Osteoblast (primary cell): ENCODE results near the gene RFK. TPM values are rescaled to one million over a fixed set of nuclear protein-coding genes. Genes with fewer than 3 reads are reported as not detected.

ENCODE experiments used
- DNase-seq: peaks from one replicate; pipeline ENCODE4 v3.0.0; 2011; ENCODE audit warnings: low spot score, mixed read lengths; ENCODE audit not compliant: insufficient read length; ENCODE audit errors: missing footprints
- H2AFZ ChIP-seq: 2 replicates; pipeline ENCODE4 v1.6.0; 2011; ENCODE audit warnings: mild to moderate bottlenecking, low read length
- H3K27ac ChIP-seq: 2 replicates; pipeline ENCODE4 v1.5.1; 2011; ENCODE audit warnings: mild to moderate bottlenecking, low read depth, low read length, moderate library complexity
- H3K27me3 ChIP-seq: 2 replicates; pipeline ENCODE4 v1.6.0; 2012; ENCODE audit warnings: mild to moderate bottlenecking, control low read depth, inconsistent platforms, low read length, moderate library complexity; ENCODE audit not compliant: insufficient read depth
- H3K36me3 ChIP-seq: 2 replicates; pipeline ENCODE4 v1.5.1; 2011; ENCODE audit warnings: mild to moderate bottlenecking, low read length, control low read depth, moderate library complexity; ENCODE audit not compliant: insufficient read depth
- H3K4me1 ChIP-seq: 2 replicates; pipeline ENCODE4 v1.5.1; 2011; ENCODE audit warnings: mild to moderate bottlenecking, low read length, control low read depth, moderate library complexity; ENCODE audit not compliant: insufficient read depth
- H3K4me2 ChIP-seq: 2 replicates; pipeline ENCODE4 v1.6.0; 2011; ENCODE audit warnings: mild to moderate bottlenecking, low read length; ENCODE audit not compliant: insufficient read depth
- H3K4me3 ChIP-seq: fragments of 200-600 bp; sonication (generic); 3 replicates; pipeline ENCODE4 v1.5.1; 2012; ENCODE audit warnings: mild to moderate bottlenecking, low read length, inconsistent platforms; ENCODE audit not compliant: insufficient read depth
- H3K79me2 ChIP-seq: 2 replicates; pipeline ENCODE4 v1.6.0; 2012; ENCODE audit warnings: mild to moderate bottlenecking, low read length, control low read depth, inconsistent platforms; ENCODE audit not compliant: insufficient read depth
- H3K9me3 ChIP-seq: 2 replicates; pipeline ENCODE4 v1.5.1; 2011; ENCODE audit warnings: low read depth, low read length, control low read depth
- H4K20me1 ChIP-seq: 2 replicates; pipeline ENCODE4 v1.6.0; 2012; ENCODE audit warnings: mild to moderate bottlenecking, low read length, control low read depth; ENCODE audit not compliant: insufficient read depth
- CTCF ChIP-seq: IDR thresholded peaks from 2 replicates; pipeline ENCODE4 v1.5.1; 2011; ENCODE audit warnings: mild to moderate bottlenecking, low read depth, low read length, moderate library complexity; ENCODE audit errors: extremely low read depth
- total RNA-seq: library from RNA; depleted of rRNA; stranded (reverse); fragments of >200 nt; gene quantifications from 2 replicates; pipeline ENCODE4 v1.2.3, GENCODE V29; 2012

The RFK gene
- total RNA-seq, 1 donor = 25.0 TPM

DNA sequence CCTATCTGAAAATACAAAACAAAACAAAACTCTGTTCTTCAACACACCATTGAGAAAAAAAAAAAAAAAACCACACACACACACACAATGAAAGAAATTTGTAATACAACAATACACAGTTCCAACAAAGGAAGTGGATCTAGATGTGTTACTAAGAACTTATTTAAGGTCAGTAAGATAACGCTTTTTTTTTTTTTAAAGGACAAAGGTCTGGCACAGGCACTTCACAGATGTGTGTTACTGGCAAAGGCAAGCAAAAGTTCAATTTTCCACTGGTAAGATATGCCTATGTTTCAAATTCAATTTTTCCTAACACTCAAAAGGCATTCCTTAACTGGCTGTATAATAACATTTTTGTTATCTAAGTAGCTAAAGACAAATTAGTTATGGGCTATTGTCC, 3.6 kb downstream of the RFK start:
- H4K20me1 ChIP-seq = no peaks in the 10 kb centered on the region
- H3K36me3 ChIP-seq = peaks cover 10% of the 10 kb centered on the region
- peaks cover 32% of the 10 kb centered on the region for H3K79me2 ChIP-seq
- H3K27ac ChIP-seq = no peak overlapping the region
- H2AFZ ChIP-seq = no peak overlapping the region
- H3K27me3 ChIP-seq = no peaks in the 10 kb centered on the region
- no peak overlapping the region for H3K4me3 ChIP-seq
- H3K9me3 ChIP-seq = no peaks in the 10 kb centered on the region
- TF ChIP-seq CTCF = no peak
- H3K4me1 ChIP-seq = peaks cover 6% of the 10 kb centered on the region
- no peak for DNase-seq
- no peak overlapping the region for H3K4me2 ChIP-seq

GRCh38 chr9:76379494-76379893, 14.7 kb downstream of the RFK start:
- no peak overlapping the region for H3K4me3 ChIP-seq
- H4K20me1 ChIP-seq = no peaks in the 10 kb centered on the region
- no peaks in the 10 kb centered on the region for H3K9me3 ChIP-seq
- no peaks in the 10 kb centered on the region for H3K36me3 ChIP-seq
- H3K4me1 ChIP-seq = peaks cover 4% of the 10 kb centered on the region
- H3K27ac ChIP-seq = no peak overlapping the region
- no peaks in the 10 kb centered on the region for H3K79me2 ChIP-seq
- H3K27me3 ChIP-seq = no peaks in the 10 kb centered on the region
- TF ChIP-seq CTCF = no peak
- no peak overlapping the region for H3K4me2 ChIP-seq
- no peak for DNase-seq
- no peak overlapping the region for H2AFZ ChIP-seq

DNA sequence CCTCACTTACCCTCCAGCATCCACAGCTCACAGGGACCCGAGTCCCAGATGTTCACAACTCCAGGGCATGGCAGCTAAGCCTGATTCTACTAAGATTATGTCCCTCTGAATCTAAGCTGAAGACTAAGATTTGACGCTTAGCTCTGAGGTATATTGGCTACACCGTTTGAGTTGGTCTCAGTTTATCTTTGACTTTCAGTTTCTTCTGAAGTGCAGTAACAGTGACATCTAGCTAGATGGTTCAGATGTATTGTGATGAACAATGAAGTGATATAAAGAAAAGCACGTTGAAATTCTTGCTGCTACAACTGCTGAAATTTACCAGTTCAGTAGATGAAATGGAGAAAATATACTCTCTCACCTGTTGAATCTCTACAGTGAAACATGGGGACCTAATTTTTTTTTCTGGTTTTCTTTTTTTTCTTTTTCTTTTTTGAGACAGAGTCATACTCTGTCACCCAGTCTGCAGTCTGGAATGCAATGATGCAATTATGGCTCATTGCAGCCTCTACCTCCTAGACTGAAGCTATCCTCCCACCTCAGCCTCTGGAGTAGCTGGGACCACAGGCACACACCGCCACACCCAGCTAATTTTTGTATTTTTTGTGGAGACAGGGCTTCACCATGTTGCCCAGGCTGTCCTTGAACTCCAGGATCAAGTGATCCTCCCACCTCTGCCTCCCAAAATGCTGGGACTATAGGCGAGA, 15.7 kb downstream of the RFK start:
- no peak overlapping the region for H2AFZ ChIP-seq
- H4K20me1 ChIP-seq = no peaks in the 10 kb centered on the region
- H3K4me2 ChIP-seq = no peak overlapping the region
- no peak overlapping the region for H3K4me3 ChIP-seq
- no peaks in the 10 kb centered on the region for H3K27me3 ChIP-seq
- H3K4me1 ChIP-seq = peaks cover 5% of the 10 kb centered on the region
- no peak for DNase-seq
- H3K36me3 ChIP-seq = no peaks in the 10 kb centered on the region
- TF ChIP-seq CTCF = no peak
- no peak overlapping the region for H3K27ac ChIP-seq
- no peaks in the 10 kb centered on the region for H3K9me3 ChIP-seq
- H3K79me2 ChIP-seq = no peaks in the 10 kb centered on the region

DNA sequence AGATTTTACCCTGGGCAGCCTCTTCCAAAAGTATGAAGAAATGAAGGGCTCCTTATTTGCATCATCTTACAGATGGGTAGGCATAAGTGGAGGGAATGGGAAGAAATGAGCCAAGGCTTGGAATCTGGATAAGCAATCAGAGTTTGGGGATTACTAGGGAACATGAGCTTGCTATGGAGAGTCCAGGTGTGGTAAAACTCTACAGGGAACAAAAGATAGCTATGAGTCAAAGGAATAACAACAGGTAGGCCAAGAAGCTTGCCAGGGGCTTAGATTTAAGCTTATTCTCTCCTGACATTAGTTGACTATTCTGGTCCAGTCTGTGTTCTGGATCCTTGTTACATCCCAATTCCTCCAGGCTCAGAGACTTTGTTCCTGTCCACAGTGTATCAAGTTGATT, 16.4 kb downstream of the RFK start:
- no peak for TF ChIP-seq CTCF
- no peaks in the 10 kb centered on the region for H3K79me2 ChIP-seq
- no peak overlapping the region for H3K4me3 ChIP-seq
- no peaks in the 10 kb centered on the region for H4K20me1 ChIP-seq
- H3K4me1 ChIP-seq = peaks cover 12% of the 10 kb centered on the region
- H2AFZ ChIP-seq = no peak overlapping the region
- no peak for DNase-seq
- no peak overlapping the region for H3K4me2 ChIP-seq
- H3K27me3 ChIP-seq = no peaks in the 10 kb centered on the region
- H3K9me3 ChIP-seq = no peaks in the 10 kb centered on the region
- H3K27ac ChIP-seq = no peak overlapping the region
- H3K36me3 ChIP-seq = no peaks in the 10 kb centered on the region
